Ovary (tissue), 3 donors: ENCODE measurements around the gene PNPLA2.

ENCODE experiments used
- CTCF ChIP-seq, 3 donors: fragments of 450-650 bp in 2 of 3; fragments of 200-600 bp in 1 of 3; IDR thresholded peaks; one replicate each; pipeline versions ENCODE4 v1.5.1 to v1.8.0; 2016 to 2022; ENCODE audit warnings: antibody characterized with exemption in 3 of 3, mild to moderate bottlenecking in 1 of 3
- EP300 ChIP-seq: sonication (generic); formaldehyde crosslinking; IDR thresholded peaks from one replicate; pipeline ENCODE4 v1.6.1; 2017; ENCODE audit warnings: antibody characterized with exemption
- POLR2A ChIP-seq: fragments of 450-650 bp; IDR thresholded peaks from one replicate; pipeline ENCODE4 v1.6.1; 2017; ENCODE audit warnings: antibody characterized with exemption, mild to moderate bottlenecking, moderate library complexity
- donor health status: DM: no; HTN: no; CAD: no.

GRCh38 chr11:789943-790342 is 28.8 kb upstream of the PNPLA2 start, which contains the start of gene CEND1:
- TF ChIP-seq EP300 = no peak
- TF ChIP-seq CTCF (IDR thresholded peaks at IDR 0.05) = no peak
- TF ChIP-seq POLR2A = no peak
